PC-9 (cell line): ENCODE results near the gene ASIC3. TPM values are rescaled to one million over a fixed set of nuclear protein-coding genes. Genes with fewer than 3 reads are reported as not detected.

ENCODE experiments used
- BruUV-seq: library from RNA; stranded (reverse); fragments of 400-500 nt; replicated peaks from 2 replicates; lab custom pipeline; 2021; lab: Mats Ljungman, UMichigan
- CTCF ChIA-PET: fragments of 300-600 bp; sonication (Branson Sonifier 250); formaldehyde crosslinking; loops from one replicate; lab custom pipeline; 2022; ENCODE audit warnings: antibody characterized with exemption; lab: Charles Lee
- POLR2A ChIA-PET: fragments of 300-600 bp; sonication (Branson Sonifier 250); formaldehyde crosslinking; loops from one replicate; lab custom pipeline; 2022; ENCODE audit warnings: antibody characterized with exemption; ENCODE audit not compliant: unreplicated experiment; lab: Charles Lee
- DNase-seq, 2 experiments: peaks; one replicate each; pipeline versions ENCODE4 v3.0.0 to v3.0.0-alpha.2; 2015 to 2022; ENCODE audit warnings: mixed read lengths in 1 of 2
- H2AFZ ChIP-seq: fragments of 200-600 bp; sonication (generic); 2 replicates; pipeline ENCODE4 v1.8.1; 2017; ENCODE audit warnings: antibody characterized with exemption
- H3F3A ChIP-seq: fragments of 200-600 bp; sonication (generic); 2 replicates; pipeline ENCODE4 v1.8.1; 2017; ENCODE audit warnings: antibody characterized with exemption, mild to moderate bottlenecking, low read depth; ENCODE audit not compliant: insufficient read depth
- H3K27ac ChIP-seq: fragments of 200-600 bp; sonication (generic); 2 replicates; pipeline ENCODE4 v1.6.1; 2016; ENCODE audit warnings: mixed run types
- H3K27me3 ChIP-seq: fragments of 200-600 bp; sonication (generic); 2 replicates; pipeline ENCODE4 v1.6.1; 2016; ENCODE audit warnings: low read depth, mixed run types; ENCODE audit not compliant: insufficient read depth
- H3K36me3 ChIP-seq: fragments of 200-600 bp; sonication (generic); 2 replicates; pipeline ENCODE4 v1.6.1; 2016; ENCODE audit warnings: low read depth, mixed run types
- H3K4me1 ChIP-seq: fragments of 200-600 bp; sonication (generic); replicated peaks from 2 replicates; pipeline ENCODE4 v1.6.1; 2016; ENCODE audit warnings: mixed run types; ENCODE audit not compliant: insufficient read depth
- H3K4me2 ChIP-seq: fragments of 200-600 bp; sonication (generic); 2 replicates; pipeline ENCODE4 v1.6.1; 2017; ENCODE audit warnings: mixed run types
- H3K4me3 ChIP-seq: fragments of 200-600 bp; sonication (generic); 2 replicates; pipeline ENCODE4 v1.6.1; 2016; ENCODE audit warnings: mixed run types
- H3K79me2 ChIP-seq: fragments of 200-600 bp; sonication (generic); 2 replicates; pipeline ENCODE4 v1.6.1; 2017; ENCODE audit warnings: low read depth, mixed run types
- H3K9me2 ChIP-seq: fragments of 200-600 bp; sonication (generic); 2 replicates; pipeline ENCODE4 v1.8.1; 2017; ENCODE audit warnings: mild to moderate bottlenecking; ENCODE audit not compliant: insufficient read depth
- H3K9me3 ChIP-seq: fragments of 200-600 bp; sonication (generic); 2 replicates; pipeline ENCODE4 v1.8.1; 2016; ENCODE audit warnings: low read depth; ENCODE audit not compliant: insufficient read depth
- H4K20me1 ChIP-seq: fragments of 200-600 bp; sonication (generic); 2 replicates; pipeline ENCODE4 v1.8.1; 2017; ENCODE audit not compliant: insufficient read depth
- EZH2 ChIP-seq: fragments of 200-600 bp; sonication (generic); IDR thresholded peaks from 2 replicates; pipeline ENCODE4 v1.8.0; 2017; ENCODE audit warnings: antibody characterized with exemption, low read depth
- intact Hi-C: fragments of 100-400 bp; cut with micrococcal nuclease; formaldehyde crosslinking; loops from one replicate; pipeline ENCODE4 v1.10.0; 2022; ENCODE audit not compliant: unreplicated experiment
- total RNA-seq: library from RNA; stranded (reverse); gene quantifications from 2 replicates; pipeline ENCODE4 v1.2.3, GENCODE V29; 2021
- TF ChIP-seq, protein P1 (sequence below): fragments of 200-600 bp; sonication (generic); conservative IDR thresholded peaks from 2 replicates; pipeline ENCODE4 v1.6.1; 2017; ENCODE audit warnings: mixed run types, antibody characterized with exemption, mild to moderate bottlenecking, moderate library complexity

Gene ASIC3
- total RNA-seq, 1 experiment from 2014 or later, result 10.5 TPM

GRCh38 chr7:151005566-151005965, 42.8 kb upstream of the ASIC3 start:
- BruUV-seq, result no TSS peak
- Histone ChIP-seq H3K36me3 (no peaks in the 10 kb centered on the region), H3K4me3 (no peak overlapping the region), H3K27me3 (no peaks in the 10 kb centered on the region), H3K9me2 (no peaks in the 10 kb centered on the region), H3K9me3 (no peaks in the 10 kb centered on the region), H3K79me2 (no peaks in the 10 kb centered on the region), H4K20me1 (no peaks in the 10 kb centered on the region), H3K27ac (no peak overlapping the region), H3F3A (peaks cover 20% of the 10 kb centered on the region), H3K4me2 (no peak overlapping the region), H2AFZ (no peak overlapping the region), H3K4me1 (peaks cover 23% of the 10 kb centered on the region)
- TF ChIP-seq, protein P1, sequence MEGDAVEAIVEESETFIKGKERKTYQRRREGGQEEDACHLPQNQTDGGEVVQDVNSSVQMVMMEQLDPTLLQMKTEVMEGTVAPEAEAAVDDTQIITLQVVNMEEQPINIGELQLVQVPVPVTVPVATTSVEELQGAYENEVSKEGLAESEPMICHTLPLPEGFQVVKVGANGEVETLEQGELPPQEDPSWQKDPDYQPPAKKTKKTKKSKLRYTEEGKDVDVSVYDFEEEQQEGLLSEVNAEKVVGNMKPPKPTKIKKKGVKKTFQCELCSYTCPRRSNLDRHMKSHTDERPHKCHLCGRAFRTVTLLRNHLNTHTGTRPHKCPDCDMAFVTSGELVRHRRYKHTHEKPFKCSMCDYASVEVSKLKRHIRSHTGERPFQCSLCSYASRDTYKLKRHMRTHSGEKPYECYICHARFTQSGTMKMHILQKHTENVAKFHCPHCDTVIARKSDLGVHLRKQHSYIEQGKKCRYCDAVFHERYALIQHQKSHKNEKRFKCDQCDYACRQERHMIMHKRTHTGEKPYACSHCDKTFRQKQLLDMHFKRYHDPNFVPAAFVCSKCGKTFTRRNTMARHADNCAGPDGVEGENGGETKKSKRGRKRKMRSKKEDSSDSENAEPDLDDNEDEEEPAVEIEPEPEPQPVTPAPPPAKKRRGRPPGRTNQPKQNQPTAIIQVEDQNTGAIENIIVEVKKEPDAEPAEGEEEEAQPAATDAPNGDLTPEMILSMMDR, result no peak
- no peak for TF ChIP-seq EZH2
- ChIA-PET CTCF (interaction anchor here (0.5 kb wide), 1 partner anchor 17 kb away, joined by 4 read pairs; no protein-coding TSS in a partner anchor), POLR2A (interaction anchor here (0.6 kb wide), 1 partner anchor 66 kb away, joined by 4 read pairs; no protein-coding TSS in a partner anchor)
- DNase-seq, result peak in 1 of 2 experiments; percentile 32
- intact Hi-C loops, result no loop called here

DNA sequence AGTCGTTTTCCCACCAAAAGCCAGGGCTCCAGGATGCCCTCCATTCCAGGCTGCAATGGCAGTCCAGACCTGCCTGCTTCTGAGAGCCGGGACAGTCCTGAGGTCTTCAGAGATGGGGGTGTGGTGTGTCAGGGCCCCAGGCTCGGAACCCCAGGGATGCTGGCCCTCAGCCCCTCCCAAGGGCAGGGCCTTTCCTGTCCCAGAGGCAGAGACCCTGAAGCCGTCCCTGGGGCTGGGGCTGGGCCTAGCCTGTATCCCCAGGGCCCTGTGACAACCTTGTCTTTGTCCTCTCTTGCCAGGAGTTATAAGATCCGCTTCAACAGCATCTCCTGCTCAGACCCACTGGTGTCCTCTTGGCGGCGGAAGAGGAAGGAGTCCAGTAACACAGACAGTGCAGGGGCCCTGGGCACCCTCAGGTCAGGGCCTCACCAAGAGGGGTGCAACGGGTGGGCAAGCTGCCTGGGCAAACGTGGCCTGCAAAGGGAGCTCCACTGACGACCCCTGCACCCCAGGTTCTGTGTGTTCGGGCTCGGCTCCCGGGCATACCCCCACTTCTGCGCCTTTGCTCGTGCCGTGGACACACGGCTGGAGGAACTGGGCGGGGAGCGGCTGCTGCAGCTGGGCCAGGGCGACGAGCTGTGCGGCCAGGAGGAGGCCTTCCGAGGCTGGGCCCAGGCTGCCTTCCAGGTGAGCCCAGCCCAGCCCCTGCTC, 41.6 kb upstream of the ASIC3 start:
- no peak overlapping the region for H2AFZ ChIP-seq
- DNase-seq, result peak in 1 of 2 experiments; percentile 11
- TF ChIP-seq, protein P1, result no peak
- no peak for TF ChIP-seq EZH2
- H3K4me2 ChIP-seq, result no peak overlapping the region
- ChIA-PET CTCF (no interaction called here), POLR2A (no interaction called here)
- H3K9me2 ChIP-seq, result no peaks in the 10 kb centered on the region
- no TSS peak for BruUV-seq
- no peaks in the 10 kb centered on the region for H3K9me3 ChIP-seq
- no peak overlapping the region for H3K27ac ChIP-seq
- H3K79me2 ChIP-seq, result no peaks in the 10 kb centered on the region
- peaks cover 32% of the 10 kb centered on the region for H3K4me1 ChIP-seq
- H3K4me3 ChIP-seq, result no peak overlapping the region
- intact Hi-C loops, result no loop called here
- H4K20me1 ChIP-seq, result no peaks in the 10 kb centered on the region
- H3F3A ChIP-seq, result peaks cover 20% of the 10 kb centered on the region
- no peaks in the 10 kb centered on the region for H3K27me3 ChIP-seq
- H3K36me3 ChIP-seq, result no peaks in the 10 kb centered on the region

GRCh38 chr7:151007469-151007898, 40.8 kb upstream of the ASIC3 start:
- H3K4me2 ChIP-seq, result no peak overlapping the region
- ChIA-PET POLR2A (interaction anchor here (0.6 kb wide), 1 partner anchor 14 kb away, joined by 4 read pairs; no protein-coding TSS in a partner anchor), CTCF (interaction anchor here (0.6 kb wide), 1 partner anchor 111 kb away, joined by 3 read pairs; no protein-coding TSS in a partner anchor)
- H3K36me3 ChIP-seq, result no peaks in the 10 kb centered on the region
- H4K20me1 ChIP-seq, result no peaks in the 10 kb centered on the region
- peaks cover 20% of the 10 kb centered on the region for H3F3A ChIP-seq
- no peak overlapping the region for H2AFZ ChIP-seq
- peaks cover 40% of the 10 kb centered on the region for H3K4me1 ChIP-seq
- peak; percentile 45 to 65 for DNase-seq
- H3K9me3 ChIP-seq, result no peaks in the 10 kb centered on the region
- H3K9me2 ChIP-seq, result no peaks in the 10 kb centered on the region
- no TSS peak for BruUV-seq
- no peak overlapping the region for H3K27ac ChIP-seq
- no peaks in the 10 kb centered on the region for H3K27me3 ChIP-seq
- no peak for TF ChIP-seq EZH2
- TF ChIP-seq, protein P1, result no peak
- intact Hi-C loops, result no loop called here
- H3K79me2 ChIP-seq, result no peaks in the 10 kb centered on the region
- H3K4me3 ChIP-seq, result no peak overlapping the region
